Tongue (tissue), 2 donors: ENCODE measurements around the gene CTNND2. TPM values are rescaled to one million over a fixed set of nuclear protein-coding genes. Genes with fewer than 3 reads are reported as not detected.
A peak's percentile ranks its signal among the peaks of the same experiment; 100 is the strongest.
"Not testable (repeated sequence)": the region's sequence is repeated elsewhere in the genome, so short reads cannot be mapped to it uniquely, and the experiment has no call there.

Experiments
- DNase-seq: peaks from one replicate; pipeline ENCODE4 v3.0.0-alpha.2; 2015
- total RNA-seq: library from RNA; depleted of rRNA; stranded (reverse); fragments of >200 nt; gene quantifications from one replicate; pipeline ENCODE4 v1.2.3, GENCODE V29; 2014

The CTNND2 gene
- total RNA-seq, 1 donor from 2014 or later, result 2.4 TPM

GRCh38 chr5:11449217-11449616, 455.0 kb downstream of the CTNND2 start:
- no peak for DNase-seq

DNA sequence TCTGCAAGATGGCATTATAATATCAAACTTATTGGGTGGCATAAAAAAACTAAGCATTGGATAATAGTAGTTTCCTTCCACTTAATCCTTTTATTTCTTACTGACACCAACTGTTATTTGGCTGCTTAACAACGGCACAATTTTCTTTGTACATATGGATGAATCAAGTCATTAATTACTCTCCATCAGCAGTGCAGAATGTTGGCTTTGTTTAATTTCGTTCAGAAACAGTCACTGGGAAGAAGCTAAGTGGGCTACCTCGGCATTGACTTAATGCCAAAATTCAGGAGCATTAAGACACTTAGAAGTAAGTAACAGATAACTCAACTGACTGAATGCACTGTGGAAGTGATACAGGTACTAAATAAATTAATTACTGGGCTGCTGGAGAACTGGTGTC, 460.4 kb downstream of the CTNND2 start:
- DNase-seq, result no peak

- DNase-seq, result no peak
These were observed 472.1 kb downstream of the CTNND2 start for GRCh38 chr5:11432116-11432515.

DNA sequence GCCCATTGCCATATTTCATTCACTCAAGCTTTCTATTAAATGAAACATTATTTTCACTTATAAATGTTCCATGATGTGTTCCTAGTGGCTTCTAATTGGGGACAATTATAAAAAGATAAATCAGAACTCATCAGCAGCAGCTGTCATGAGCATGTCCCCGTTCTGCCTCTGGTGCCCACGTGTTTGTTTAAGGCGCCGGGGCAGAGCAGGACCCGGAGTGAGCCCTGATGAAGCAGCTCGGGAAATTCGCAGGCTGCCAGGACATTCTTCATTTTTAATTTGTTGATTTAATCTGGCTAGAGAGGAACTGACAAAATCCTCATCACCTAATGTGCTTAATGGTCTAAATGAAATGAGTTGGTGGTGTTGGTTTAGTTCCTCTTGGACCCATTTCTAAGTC, 475.0 kb downstream of the CTNND2 start:
- DNase-seq, result no peak

- no peak for DNase-seq
These were observed 476.7 kb downstream of the CTNND2 start for GRCh38 chr5:11427569-11427968.

DNA sequence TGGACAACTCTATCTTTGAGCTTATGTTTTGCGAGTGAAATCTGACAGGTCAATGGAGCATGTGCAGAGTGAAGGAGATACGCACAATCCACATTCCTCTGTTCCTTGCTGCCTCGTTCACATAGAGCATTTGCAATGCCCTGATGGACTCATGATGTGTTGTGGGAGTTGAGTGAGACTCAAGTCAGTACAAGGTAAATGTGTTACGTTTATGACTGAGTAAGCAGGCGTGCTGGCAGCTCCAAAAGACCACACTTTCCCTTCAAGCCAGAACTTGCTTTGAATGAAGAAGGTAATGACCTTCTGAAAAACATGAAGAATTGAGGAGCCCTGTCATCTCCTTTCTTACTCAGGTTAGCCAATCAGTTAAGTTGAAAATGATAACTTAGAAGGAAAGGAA, 477.8 kb downstream of the CTNND2 start:
- no peak for DNase-seq

- no peak for DNase-seq
These were observed 481.9 kb downstream of the CTNND2 start for GRCh38 chr5:11422342-11422741.

- DNase-seq, result peak; percentile 24
These were observed 483.3 kb downstream of the CTNND2 start for GRCh38 chr5:11420969-11421368.

DNA sequence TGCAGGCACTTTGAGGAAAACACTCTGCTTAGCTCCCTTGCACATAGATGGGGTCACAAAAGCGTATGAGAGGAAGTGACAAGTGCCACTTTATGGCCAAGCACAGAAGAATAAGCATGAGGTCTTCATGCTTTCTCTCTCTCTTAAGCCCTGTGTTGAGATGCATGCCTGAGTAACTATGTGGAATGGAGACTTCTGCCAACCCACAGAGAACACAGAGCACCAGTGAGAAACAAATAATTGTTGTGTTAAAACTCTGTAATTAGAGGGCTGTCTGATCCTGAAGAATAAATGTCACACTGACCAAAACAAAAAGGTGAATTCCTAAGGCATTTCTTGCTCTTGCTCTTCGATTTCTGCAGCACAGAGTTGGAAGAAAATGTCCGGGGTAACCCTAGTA, 488.5 kb downstream of the CTNND2 start:
- no peak for DNase-seq

- DNase-seq, result not testable (repeated sequence)
These were observed 489.5 kb downstream of the CTNND2 start for GRCh38 chr5:11414732-11415131.

GRCh38 chr5:11411621-11412020, 492.6 kb downstream of the CTNND2 start:
- no peak for DNase-seq

- no peak for DNase-seq
These were observed 496.6 kb downstream of the CTNND2 start for GRCh38 chr5:11407556-11408145.

DNA sequence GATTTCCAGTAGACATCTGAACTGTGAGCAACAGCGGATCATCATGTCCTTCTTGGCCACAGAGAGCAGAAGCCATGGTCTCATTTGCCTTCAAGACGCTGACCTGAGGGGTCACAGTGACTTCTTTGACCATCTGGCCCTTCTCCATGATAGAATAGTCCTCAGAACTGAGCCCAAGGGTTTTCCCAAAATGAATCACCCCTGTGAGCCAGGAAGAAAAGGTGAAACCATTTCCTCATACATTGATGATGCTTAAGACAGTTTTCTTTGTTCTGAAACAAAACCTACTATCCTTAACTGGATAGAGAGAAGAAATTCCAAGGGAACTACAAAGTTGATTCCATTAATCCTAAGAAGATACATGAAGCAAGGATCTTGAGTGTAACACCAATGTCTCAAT, 503.9 kb downstream of the CTNND2 start:
- DNase-seq, result no peak

DNA sequence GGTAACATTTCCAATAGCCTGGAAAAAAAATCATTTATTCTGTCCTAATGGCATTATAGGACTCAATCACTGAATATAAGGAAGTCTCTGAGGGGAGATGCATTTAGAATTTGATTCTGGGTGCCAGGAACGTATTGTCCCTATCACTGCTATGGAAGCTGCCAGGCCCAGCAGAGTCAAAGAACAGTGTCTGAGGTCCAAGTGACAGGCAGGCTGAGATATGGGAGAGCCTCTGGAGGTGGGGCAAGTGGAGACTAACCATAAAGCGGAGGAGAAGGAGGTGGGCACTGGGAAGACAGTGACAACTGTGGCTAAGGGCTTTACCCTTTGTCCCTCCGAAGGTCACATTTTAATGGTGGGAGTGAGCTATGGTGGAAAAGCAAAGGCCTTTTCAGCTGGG, 505.5 kb downstream of the CTNND2 start:
- DNase-seq, result no peak

GRCh38 chr5:11397549-11397948, 506.7 kb downstream of the CTNND2 start:
- no peak for DNase-seq

DNA sequence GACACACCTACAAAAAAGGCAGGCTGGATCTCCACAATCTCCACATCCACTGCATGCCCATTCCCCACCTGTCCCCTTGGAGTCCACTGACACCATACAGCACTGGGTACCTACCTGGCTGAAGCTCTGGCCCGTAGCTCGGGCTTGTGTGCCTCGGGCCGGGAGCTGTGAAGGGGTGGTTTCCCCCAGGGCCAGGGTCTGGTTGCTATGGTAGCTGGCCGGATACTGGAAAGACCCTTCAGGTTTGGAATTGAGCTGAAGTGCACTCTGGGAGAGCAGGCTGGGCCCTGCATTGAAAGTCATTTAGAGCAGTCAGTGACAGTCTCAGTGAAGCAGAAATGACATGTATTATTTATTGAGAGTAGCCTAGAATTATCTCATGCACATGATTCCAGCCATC, 507.3 kb downstream of the CTNND2 start:
- no peak for DNase-seq

GRCh38 chr5:11394933-11395332, 509.3 kb downstream of the CTNND2 start:
- no peak for DNase-seq

- no peak for DNase-seq
These were observed 513.9 kb downstream of the CTNND2 start for GRCh38 chr5:11390291-11390767.

GRCh38 chr5:11387382-11387781, 516.9 kb downstream of the CTNND2 start:
- no peak for DNase-seq

- DNase-seq, result no peak
These were observed 517.8 kb downstream of the CTNND2 start for GRCh38 chr5:11386398-11386797.

DNA sequence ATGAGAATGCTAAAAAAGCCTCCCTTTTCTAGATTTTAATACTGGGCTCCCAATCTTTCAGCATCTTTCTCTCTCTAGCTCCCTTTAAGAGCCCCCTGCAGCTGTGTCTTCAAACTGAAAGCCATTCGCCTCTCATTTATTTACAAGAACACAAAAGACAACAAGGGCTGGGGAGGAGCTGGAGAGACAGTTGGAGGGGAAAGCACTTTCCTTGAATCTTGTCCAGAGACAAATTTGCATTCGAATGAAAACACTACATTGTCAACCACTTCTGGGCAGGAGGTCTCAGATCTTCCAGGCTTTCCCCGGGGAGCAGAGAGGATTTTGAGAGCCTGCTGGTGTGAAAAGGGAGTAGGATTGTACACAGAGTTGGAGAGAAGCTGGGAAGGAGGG, 518.3 kb downstream of the CTNND2 start:
- peak; percentile 9 for DNase-seq

- peak; percentile 13 for DNase-seq
These were observed 518.9 kb downstream of the CTNND2 start for GRCh38 chr5:11385251-11385900.

GRCh38 chr5:11384441-11385250, 519.6 kb downstream of the CTNND2 start:
- peak; percentile 36 for DNase-seq
